Neuronal stem cell (in vitro differentiated cells): ENCODE results near the gene IER2.
A peak's percentile ranks its signal among the peaks of the same experiment; 100 is the strongest.

Experiments
- DNase-seq: peaks from one replicate; pipeline ENCODE4 v3.0.0-alpha.2; 2013; ENCODE audit warnings: low spot score
- H2AFZ ChIP-seq: one replicate; pipeline ENCODE4 v1.6.1; 2013; ENCODE audit warnings: mild to moderate bottlenecking, low read length, inconsistent platforms
- H2AK5ac ChIP-seq: 2 replicates; pipeline ENCODE4 v1.6.1; 2013; ENCODE audit warnings: low read depth, mild to moderate bottlenecking, inconsistent platforms, low read length, moderate library complexity, mixed read lengths
- H2BK120ac ChIP-seq: 2 replicates; pipeline ENCODE4 v1.6.1; 2013; ENCODE audit warnings: low read depth, mild to moderate bottlenecking, inconsistent platforms, low read length, moderate library complexity, mixed read lengths
- H2BK12ac ChIP-seq: one replicate; pipeline ENCODE4 v1.6.1; 2013; ENCODE audit warnings: low read length, inconsistent platforms
- H2BK15ac ChIP-seq: 2 replicates; pipeline ENCODE4 v1.6.1; 2013; ENCODE audit warnings: mild to moderate bottlenecking, low read length, inconsistent platforms, mixed read lengths
- H2BK5ac ChIP-seq: one replicate; pipeline ENCODE4 v1.6.1; 2013; ENCODE audit warnings: inconsistent platforms, mild to moderate bottlenecking, low read length, moderate library complexity
- H3K14ac ChIP-seq: one replicate; pipeline ENCODE4 v1.6.1; 2013; ENCODE audit warnings: low read length, inconsistent platforms
- H3K18ac ChIP-seq: 2 replicates; pipeline ENCODE4 v1.6.1; 2013; ENCODE audit warnings: low read length, inconsistent platforms
- H3K23ac ChIP-seq: 2 replicates; pipeline ENCODE4 v1.6.1; 2013; ENCODE audit warnings: low read depth, mild to moderate bottlenecking, mixed read lengths, low read length, inconsistent platforms; ENCODE audit not compliant: poor library complexity
- H3K27ac ChIP-seq: replicated peaks from 3 replicates; pipeline ENCODE4 v1.5.1; 2013; ENCODE audit warnings: low read length, inconsistent platforms
- H3K27me3 ChIP-seq, 3 experiments: 2 replicates each; pipeline ENCODE4 v1.6.1; 2013; ENCODE audit warnings: low read length in 3 of 3, mild to moderate bottlenecking in 2 of 3, inconsistent platforms in 1 of 3, low read depth in 1 of 3, mixed read lengths in 1 of 3, moderate library complexity in 1 of 3; ENCODE audit not compliant: control insufficient read depth in 3 of 3, insufficient read depth in 3 of 3
- H3K36me3 ChIP-seq, 2 donors: replicated peaks in 1 of 2; 2 replicates each; pipeline ENCODE4 v1.6.1; 2013; ENCODE audit warnings: low read length in 2 of 2; ENCODE audit not compliant: control insufficient read depth in 2 of 2, insufficient read depth in 2 of 2
- H3K4ac ChIP-seq: 2 replicates; pipeline ENCODE4 v1.6.1; 2013; ENCODE audit warnings: inconsistent platforms, mild to moderate bottlenecking, low read length, moderate library complexity
- H3K4me1 ChIP-seq, 2 donors: 1 replicate in 1 of 2; 2 replicates in 1 of 2; pipeline ENCODE4 v1.6.1; 2013; ENCODE audit warnings: low read length in 2 of 2, low read depth in 1 of 2; ENCODE audit not compliant: control insufficient read depth in 2 of 2, insufficient read depth in 1 of 2
- H3K4me2 ChIP-seq: one replicate; pipeline ENCODE4 v1.6.1; 2013; ENCODE audit warnings: mild to moderate bottlenecking, low read length, inconsistent platforms; ENCODE audit not compliant: insufficient read depth, poor library complexity, severe bottlenecking
- H3K4me3 ChIP-seq, 2 donors: 2 replicates each; pipeline ENCODE4 v1.5.1; 2013; ENCODE audit warnings: low read length in 2 of 2, mild to moderate bottlenecking in 2 of 2, inconsistent platforms in 1 of 2, moderate library complexity in 1 of 2
- H3K79me1 ChIP-seq: one replicate; pipeline ENCODE4 v1.6.1; 2013; ENCODE audit warnings: low read depth, mild to moderate bottlenecking, inconsistent platforms, low read length, moderate library complexity
- H3K9ac ChIP-seq: one replicate; pipeline ENCODE4 v1.6.1; 2013; ENCODE audit warnings: mild to moderate bottlenecking, low read depth, low read length, inconsistent platforms; ENCODE audit not compliant: poor library complexity
- H3K9me3 ChIP-seq, 2 donors: replicated peaks in 1 of 2; 2 replicates each; pipeline versions ENCODE3 to v1.6.1; 2013; ENCODE audit warnings: low read length in 2 of 2, mild to moderate bottlenecking in 2 of 2, inconsistent platforms in 1 of 2, low read depth in 1 of 2, mixed read lengths in 1 of 2, moderate library complexity in 1 of 2; ENCODE audit not compliant: control insufficient read depth in 2 of 2, insufficient read depth in 1 of 2
- H4K8ac ChIP-seq: one replicate; pipeline ENCODE4 v1.6.1; 2013; ENCODE audit warnings: low read depth, mild to moderate bottlenecking, inconsistent platforms, low read length, moderate library complexity
- H4K91ac ChIP-seq: one replicate; pipeline ENCODE4 v1.6.1; 2013; ENCODE audit warnings: low read length, low read depth, mild to moderate bottlenecking, inconsistent platforms; ENCODE audit not compliant: poor library complexity
- WGBS, 2 donors: extraction: QIAGEN DNeasy Blood & Tissue Kit; methylation state at CpG; one replicate each; pipeline ENCODE4 v1.1.7; 2013; ENCODE audit warnings: missing lambda C conversion rate in 2 of 2, mixed read lengths in 1 of 2; ENCODE audit not compliant: insufficient read length in 2 of 2, insufficient replicate concordance in 1 of 2; ENCODE audit errors: extremely low coverage in 2 of 2; 5-methylcytosine and 5-hydroxymethylcytosine counted together

IER2 gene

GRCh38 chr19:13102416-13102665, 47.9 kb upstream of the IER2 start:
- Histone ChIP-seq H3K4ac (no peak overlapping the region), H2BK5ac (peak overlapping the region; percentile 58), H3K4me2 (peak overlapping the region; percentile 56), H3K14ac (no peak overlapping the region), H3K27ac (no peak overlapping the region), H3K4me1 (peaks cover 4 to 9% of the 10 kb centered on the region in 2 donors), H2AK5ac (no peak overlapping the region), H3K36me3 (peaks cover 4 to 9% of the 10 kb centered on the region in 2 donors), H3K4me3 (peak overlapping the region; percentile 51 to 70), H2BK15ac (peak overlapping the region; percentile 7), H2BK12ac (no peak overlapping the region), H4K91ac (no peak overlapping the region), H2AFZ (peak overlapping the region; percentile 93), H3K79me1 (no peaks in the 10 kb centered on the region), H3K9me3 (peaks cover 8 to 9% of the 10 kb centered on the region in 2 donors), H3K23ac (peak overlapping the region; percentile 8), H3K18ac (peak overlapping the region; percentile 44), H4K8ac (no peak overlapping the region), H3K9ac (peak overlapping the region; percentile 1), H2BK120ac (no peak overlapping the region), H3K27me3 (peaks cover 25 to 50% (median 47%) of the 10 kb centered on the region in 3 experiments)
- WGBS, 2 donors = no CpG with 5 or more reads among the region's 7 CpGs
- no peak for DNase-seq

GRCh38 chr19:13102666-13103580, 47.3 kb upstream of the IER2 start, which contains the start of gene LYL1:
TSS of gene LYL1 (minus strand) at chr19:13102858. CDS start at chr19:13101171, 1,687 bp downstream.
- Histone ChIP-seq H4K8ac (no peak within 1 kb of the TSS), H2BK15ac (peak within 1 kb of the TSS; percentile 7), H3K9me3 (peaks cover 8 to 9% of the 10 kb centered on the region in 2 donors), H2BK5ac (peak within 1 kb of the TSS; percentile 58), H3K27ac (no peak within 1 kb of the TSS), H3K4me3 (peak within 1 kb of the TSS; percentile 51 to 70), H2AK5ac (peak within 1 kb of the TSS; percentile 48), H3K9ac (peak within 1 kb of the TSS; percentile 1), H2BK120ac (no peak within 1 kb of the TSS), H2BK12ac (peak within 1 kb of the TSS; percentile 73), H3K23ac (peak within 1 kb of the TSS; percentile 8), H4K91ac (no peak within 1 kb of the TSS), H3K4me2 (peak within 1 kb of the TSS; percentile 56), H3K36me3 (peaks cover 7 to 14% of the 10 kb centered on the region in 2 donors), H2AFZ (peak within 1 kb of the TSS; percentile 93), H3K79me1 (no peaks in the 10 kb centered on the region), H3K4ac (peak within 1 kb of the TSS; percentile 84), H3K4me1 (peaks cover 4 to 9% of the 10 kb centered on the region in 2 donors), H3K14ac (no peak within 1 kb of the TSS), H3K27me3 (peaks cover 22 to 44% (median 42%) of the 10 kb centered on the region in 3 experiments), H3K18ac (peak within 1 kb of the TSS; percentile 44)
- DNase-seq = no peak
- no CpG with 5 or more reads among the region's 47 CpGs for WGBS, 2 donors

GRCh38 chr19:13103581-13104359, 46.4 kb upstream of the IER2 start:
- no peak overlapping the region for H3K23ac ChIP-seq

More at GRCh38 chr19:13103581-13104359, 46.4 kb upstream of the IER2 start:
- no CpG with 5 or more reads among the region's 13 CpGs for WGBS, 2 donors
- Histone ChIP-seq H3K36me3 (peaks cover 7 to 17% of the 10 kb centered on the region in 2 donors), H3K4me2 (no peak overlapping the region), H3K14ac (no peak overlapping the region), H2AFZ (no peak overlapping the region), H3K18ac (no peak overlapping the region), H2BK5ac (no peak overlapping the region), H3K4ac (no peak overlapping the region), H3K4me1 (peaks cover 4 to 9% of the 10 kb centered on the region in 2 donors), H2BK120ac (no peak overlapping the region), H3K4me3 (no peak overlapping the region), H4K8ac (no peak overlapping the region), H3K9ac (no peak overlapping the region), H3K9me3 (peaks cover 8% of the 10 kb centered on the region in 2 donors), H2AK5ac (peak overlapping the region; percentile 48), H3K27me3 (peaks cover 16 to 35% (median 34%) of the 10 kb centered on the region in 3 experiments), H2BK15ac (no peak overlapping the region), H3K79me1 (no peaks in the 10 kb centered on the region), H2BK12ac (no peak overlapping the region), H3K27ac (no peak overlapping the region), H4K91ac (no peak overlapping the region)
- no peak for DNase-seq
